Osteoblast (primary cell): ENCODE results near the gene IL15. TPM values are rescaled to one million over a fixed set of nuclear protein-coding genes. Genes with fewer than 3 reads are reported as not detected.
"Not testable (repeated sequence)": the region's sequence is repeated elsewhere in the genome, so short reads cannot be mapped to it uniquely, and the experiment has no call there.

Experiments used
- DNase-seq: peaks from one replicate; pipeline ENCODE4 v3.0.0; 2011; ENCODE audit warnings: low spot score, mixed read lengths; ENCODE audit not compliant: insufficient read length; ENCODE audit errors: missing footprints
- H2AFZ ChIP-seq: 2 replicates; pipeline ENCODE4 v1.6.0; 2011; ENCODE audit warnings: mild to moderate bottlenecking, low read length
- H3K27ac ChIP-seq: 2 replicates; pipeline ENCODE4 v1.5.1; 2011; ENCODE audit warnings: mild to moderate bottlenecking, low read depth, low read length, moderate library complexity
- H3K27me3 ChIP-seq: 2 replicates; pipeline ENCODE4 v1.6.0; 2012; ENCODE audit warnings: mild to moderate bottlenecking, control low read depth, inconsistent platforms, low read length, moderate library complexity; ENCODE audit not compliant: insufficient read depth
- H3K36me3 ChIP-seq: 2 replicates; pipeline ENCODE4 v1.5.1; 2011; ENCODE audit warnings: mild to moderate bottlenecking, low read length, control low read depth, moderate library complexity; ENCODE audit not compliant: insufficient read depth
- H3K4me1 ChIP-seq: 2 replicates; pipeline ENCODE4 v1.5.1; 2011; ENCODE audit warnings: mild to moderate bottlenecking, low read length, control low read depth, moderate library complexity; ENCODE audit not compliant: insufficient read depth
- H3K4me2 ChIP-seq: 2 replicates; pipeline ENCODE4 v1.6.0; 2011; ENCODE audit warnings: mild to moderate bottlenecking, low read length; ENCODE audit not compliant: insufficient read depth
- H3K4me3 ChIP-seq: fragments of 200-600 bp; sonication (generic); 3 replicates; pipeline ENCODE4 v1.5.1; 2012; ENCODE audit warnings: mild to moderate bottlenecking, low read length, inconsistent platforms; ENCODE audit not compliant: insufficient read depth
- H3K79me2 ChIP-seq: 2 replicates; pipeline ENCODE4 v1.6.0; 2012; ENCODE audit warnings: mild to moderate bottlenecking, low read length, control low read depth, inconsistent platforms; ENCODE audit not compliant: insufficient read depth
- H3K9me3 ChIP-seq: 2 replicates; pipeline ENCODE4 v1.5.1; 2011; ENCODE audit warnings: low read depth, low read length, control low read depth
- H4K20me1 ChIP-seq: 2 replicates; pipeline ENCODE4 v1.6.0; 2012; ENCODE audit warnings: mild to moderate bottlenecking, low read length, control low read depth; ENCODE audit not compliant: insufficient read depth
- total RNA-seq: library from RNA; depleted of rRNA; stranded (reverse); fragments of >200 nt; gene quantifications from 2 replicates; pipeline ENCODE4 v1.2.3, GENCODE V29; 2012
- TF ChIP-seq, protein P1 (sequence below): IDR thresholded peaks from 2 replicates; pipeline ENCODE4 v1.5.1; 2011; ENCODE audit warnings: mild to moderate bottlenecking, low read depth, low read length, moderate library complexity; ENCODE audit errors: extremely low read depth

The IL15 gene, protein sequence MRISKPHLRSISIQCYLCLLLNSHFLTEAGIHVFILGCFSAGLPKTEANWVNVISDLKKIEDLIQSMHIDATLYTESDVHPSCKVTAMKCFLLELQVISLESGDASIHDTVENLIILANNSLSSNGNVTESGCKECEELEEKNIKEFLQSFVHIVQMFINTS
- total RNA-seq, result 3.3 and 4.1 TPM in 2 replicates

DNA sequence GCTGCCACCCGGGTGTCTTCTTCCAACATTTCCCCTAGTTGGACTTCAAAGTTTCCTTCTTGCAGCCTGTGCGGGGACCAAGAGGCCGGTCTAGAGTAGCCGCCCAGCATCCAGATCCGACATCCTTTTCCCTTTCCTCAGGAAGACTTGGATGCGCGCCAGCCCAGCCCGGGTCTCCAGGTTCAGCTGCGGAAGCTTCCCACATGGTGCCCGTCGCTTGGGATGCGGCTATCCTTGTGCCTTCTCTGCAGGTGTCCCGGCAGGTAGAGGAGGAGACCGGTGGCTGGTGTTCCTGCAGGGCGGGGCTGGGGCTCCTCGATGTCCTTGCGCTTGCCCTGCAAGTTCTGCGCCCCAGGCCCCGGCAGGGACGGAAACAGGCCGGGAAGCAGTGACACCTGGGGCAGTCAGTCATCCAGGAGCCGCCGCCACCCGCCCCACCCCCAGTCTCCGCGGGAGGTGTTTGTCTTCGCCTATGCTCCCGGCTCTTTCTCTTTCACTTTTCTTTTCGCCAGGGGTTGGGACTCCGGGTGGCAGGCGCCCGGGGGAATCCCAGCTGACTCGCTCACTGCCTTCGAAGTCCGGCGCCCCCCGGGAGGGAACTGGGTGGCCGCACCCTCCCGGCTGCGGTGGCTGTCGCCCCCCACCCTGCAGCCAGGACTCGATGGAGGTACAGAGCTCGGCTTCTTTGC is at the start of gene IL15:
TSS of gene IL15 (plus strand) at position 502 of the 689 bp plus-strand sequence. CDS start 82,882 bp downstream, outside the sequence.
- H3K79me2 ChIP-seq, result no peaks in the 10 kb centered on the region

DNA sequence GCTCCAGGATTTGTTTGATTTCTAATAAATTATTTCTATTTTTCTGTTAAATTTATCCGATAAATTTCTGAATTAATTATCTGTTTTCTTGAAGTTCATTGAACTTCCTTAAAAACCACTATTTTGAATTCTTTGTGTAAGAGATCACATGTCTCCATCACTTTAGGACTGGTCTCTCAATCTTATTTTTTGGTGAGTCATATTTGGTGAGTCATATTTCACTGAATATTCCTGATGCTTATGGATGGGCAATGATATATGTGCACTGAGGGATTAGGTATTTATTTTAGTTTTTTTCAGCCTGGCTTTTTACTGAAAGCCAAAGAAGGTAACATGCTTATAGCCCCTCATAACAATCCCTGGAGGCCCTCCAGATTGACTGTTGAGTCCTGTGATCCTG is 48.5 kb upstream of the IL15 start:
- no peaks in the 10 kb centered on the region for H4K20me1 ChIP-seq
- DNase-seq, result no peak
- H3K79me2 ChIP-seq, result no peaks in the 10 kb centered on the region
- TF ChIP-seq, protein P1, sequence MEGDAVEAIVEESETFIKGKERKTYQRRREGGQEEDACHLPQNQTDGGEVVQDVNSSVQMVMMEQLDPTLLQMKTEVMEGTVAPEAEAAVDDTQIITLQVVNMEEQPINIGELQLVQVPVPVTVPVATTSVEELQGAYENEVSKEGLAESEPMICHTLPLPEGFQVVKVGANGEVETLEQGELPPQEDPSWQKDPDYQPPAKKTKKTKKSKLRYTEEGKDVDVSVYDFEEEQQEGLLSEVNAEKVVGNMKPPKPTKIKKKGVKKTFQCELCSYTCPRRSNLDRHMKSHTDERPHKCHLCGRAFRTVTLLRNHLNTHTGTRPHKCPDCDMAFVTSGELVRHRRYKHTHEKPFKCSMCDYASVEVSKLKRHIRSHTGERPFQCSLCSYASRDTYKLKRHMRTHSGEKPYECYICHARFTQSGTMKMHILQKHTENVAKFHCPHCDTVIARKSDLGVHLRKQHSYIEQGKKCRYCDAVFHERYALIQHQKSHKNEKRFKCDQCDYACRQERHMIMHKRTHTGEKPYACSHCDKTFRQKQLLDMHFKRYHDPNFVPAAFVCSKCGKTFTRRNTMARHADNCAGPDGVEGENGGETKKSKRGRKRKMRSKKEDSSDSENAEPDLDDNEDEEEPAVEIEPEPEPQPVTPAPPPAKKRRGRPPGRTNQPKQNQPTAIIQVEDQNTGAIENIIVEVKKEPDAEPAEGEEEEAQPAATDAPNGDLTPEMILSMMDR, result no peak
- H3K27ac ChIP-seq, result no peak overlapping the region
- H3K4me2 ChIP-seq, result no peak overlapping the region
- no peaks in the 10 kb centered on the region for H3K27me3 ChIP-seq
- no peaks in the 10 kb centered on the region for H3K4me1 ChIP-seq
- H3K4me3 ChIP-seq, result no peak overlapping the region
- no peak overlapping the region for H2AFZ ChIP-seq
- H3K9me3 ChIP-seq, result no peaks in the 10 kb centered on the region
- no peaks in the 10 kb centered on the region for H3K36me3 ChIP-seq

More for the DNA sequence above, at the start of gene IL15:
- DNase-seq, result peak; percentile 39
- no peaks in the 10 kb centered on the region for H3K9me3 ChIP-seq
- H4K20me1 ChIP-seq, result no peaks in the 10 kb centered on the region
- H3K36me3 ChIP-seq, result no peaks in the 10 kb centered on the region
- TF ChIP-seq, protein P1, result no peak
- H3K4me3 ChIP-seq, result peak within 1 kb of the TSS; percentile 88
- peak within 1 kb of the TSS; percentile 69 for H3K27ac ChIP-seq
- peak within 1 kb of the TSS; percentile 76 for H3K4me2 ChIP-seq
- peak within 1 kb of the TSS; percentile 94 for H2AFZ ChIP-seq
- H3K4me1 ChIP-seq, result peaks cover 10% of the 10 kb centered on the region
- H3K27me3 ChIP-seq, result no peaks in the 10 kb centered on the region

DNA sequence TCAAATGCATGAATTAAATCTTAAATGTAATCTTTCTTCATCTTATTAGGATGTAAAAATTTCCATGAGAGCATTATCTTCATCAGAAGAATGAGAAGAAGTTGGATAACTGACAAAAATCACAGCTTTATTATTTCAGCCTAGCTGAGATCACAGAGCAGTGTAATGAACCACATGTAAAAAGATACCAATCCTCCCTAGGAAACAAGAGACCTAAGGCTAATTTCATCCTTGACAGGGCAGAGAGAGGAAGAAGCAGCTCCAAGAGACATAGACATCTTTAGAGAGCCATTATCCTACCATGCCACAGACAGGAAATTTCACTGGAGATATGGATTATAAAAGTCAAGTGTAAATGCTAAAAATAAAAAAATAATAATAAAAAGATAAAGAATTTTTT is 40.9 kb upstream of the IL15 start:
- DNase-seq, result no peak
- Histone ChIP-seq H3K36me3 (no peaks in the 10 kb centered on the region), H3K9me3 (no peaks in the 10 kb centered on the region), H3K4me3 (no peak overlapping the region), H4K20me1 (no peaks in the 10 kb centered on the region), H2AFZ (no peak overlapping the region), H3K79me2 (no peaks in the 10 kb centered on the region), H3K27me3 (no peaks in the 10 kb centered on the region), H3K4me1 (no peaks in the 10 kb centered on the region), H3K27ac (no peak overlapping the region), H3K4me2 (no peak overlapping the region)
- TF ChIP-seq, protein P1, result no peak

DNA sequence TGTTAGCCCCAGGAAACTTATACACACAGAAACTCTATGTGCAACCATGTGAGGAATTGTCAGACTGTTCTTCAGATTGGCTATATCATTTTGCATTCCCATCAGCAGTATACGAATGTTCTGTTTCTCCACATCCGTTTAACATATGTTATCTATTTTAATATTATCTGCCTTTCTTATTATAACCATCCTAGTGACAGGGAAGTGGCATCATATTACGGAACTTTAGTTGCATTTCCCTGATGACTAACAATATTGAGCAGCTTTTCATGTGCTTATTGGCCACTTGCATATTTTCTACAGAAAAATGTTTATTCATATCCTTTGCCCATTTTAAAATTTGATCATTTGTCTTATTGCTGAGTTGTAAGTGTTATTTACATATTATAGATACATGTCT is 36.5 kb upstream of the IL15 start:
- Histone ChIP-seq H3K79me2 (no peaks in the 10 kb centered on the region), H3K27me3 (no peaks in the 10 kb centered on the region), H2AFZ (no peak overlapping the region), H3K36me3 (no peaks in the 10 kb centered on the region), H3K27ac (no peak overlapping the region), H3K4me3 (no peak overlapping the region), H3K9me3 (no peaks in the 10 kb centered on the region), H3K4me1 (no peaks in the 10 kb centered on the region), H4K20me1 (no peaks in the 10 kb centered on the region), H3K4me2 (no peak overlapping the region)
- no peak for DNase-seq
- TF ChIP-seq, protein P1, result no peak

DNA sequence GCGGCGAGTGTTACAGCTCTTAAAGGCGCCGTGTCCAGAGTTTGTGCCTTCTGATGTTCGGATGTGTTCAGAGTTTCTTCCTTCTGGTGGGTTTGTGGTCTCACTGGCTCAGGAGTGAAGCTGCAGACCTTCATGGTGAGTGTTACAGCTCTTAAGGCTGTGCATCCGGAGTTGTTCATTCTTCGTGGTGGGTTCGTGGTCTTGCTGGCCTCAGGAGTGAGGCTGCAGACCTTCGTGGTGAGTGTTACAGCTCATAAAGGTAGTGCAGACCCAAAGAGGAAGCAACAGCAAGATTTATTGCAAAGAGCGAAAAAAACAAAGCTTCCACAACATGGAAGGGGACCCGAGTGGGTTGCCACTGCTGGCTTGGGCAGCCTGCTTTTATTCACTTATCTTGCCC is 31.7 kb upstream of the IL15 start:
- not testable (repeated sequence) for H3K9me3 ChIP-seq, H3K27me3 ChIP-seq, H2AFZ ChIP-seq, H3K27ac ChIP-seq, H3K36me3 ChIP-seq, H3K4me2 ChIP-seq, H3K79me2 ChIP-seq, DNase-seq, H3K4me1 ChIP-seq, H4K20me1 ChIP-seq, H3K4me3 ChIP-seq
